Measurements from ENCODE around the gene PICK1. TPM values are rescaled to one million over a fixed set of nuclear protein-coding genes. Genes with fewer than 3 reads are reported as not detected.

Gene PICK1
- total RNA-seq, 1 experiment from 2014 or later: 45.5 TPM

- Histone ChIP-seq H4K20me1 (ENCODE audit: low read length) (no peaks in the 10 kb centered on the region), H3K9ac (ENCODE audit: low read length) (no peak overlapping the region), H3F3A (ENCODE audit: low read length, unreplicated experiment) (no peaks in the 10 kb centered on the region), H3K27me3 (ENCODE audit: low read length) (no peaks in the 10 kb centered on the region), H3K4me3 (ENCODE audit: low read length) (no peak overlapping the region), H2AFZ (ENCODE audit: low read length) (no peak overlapping the region), H3K9me2 (replicated peaks; ENCODE audit: low read length) (no peaks in the 10 kb centered on the region), H3K36me3 (ENCODE audit: low read depth, low read length) (no peaks in the 10 kb centered on the region), H3K9me3 (ENCODE audit: low read length) (no peaks in the 10 kb centered on the region), H3K4me1 (ENCODE audit: insufficient read depth, low read length) (no peaks in the 10 kb centered on the region), H3K4me2 (ENCODE audit: low read length) (no peak overlapping the region), H3K79me2 (ENCODE audit: low read length) (no peaks in the 10 kb centered on the region), H3K27ac (ENCODE audit: low read length) (no peak overlapping the region)
- DNase-seq (no peak), ATAC-seq (no peak)
- BruUV-seq (replicated peaks): no TSS peak
- intact Hi-C loops (cut with micrococcal nuclease): no loop called here
- TF ChIP-seq EZH2 (IDR thresholded peaks at IDR 0.05; ENCODE audit: low read length, unreplicated experiment) (no peak), EZH2phosphoT487 (IDR thresholded peaks at IDR 0.05; ENCODE audit: borderline replicate concordance, low read length) (no peak), CTCF (conservative IDR thresholded peaks at IDR 0.05; ENCODE audit: low read depth, low read length) (no peak)
- POLR2A ChIA-PET (ENCODE audit: unreplicated experiment): no interaction called here
- CTCF ChIA-PET: interaction anchor here (0.6 kb wide), 1 partner anchor 46 kb away, joined by 3 read pairs; no protein-coding TSS in a partner anchor
Measured at GRCh38 chr22:38097557-38098409, 40.6 kb downstream of the PICK1 start.

- Histone ChIP-seq H3K9me2 (replicated peaks; ENCODE audit: low read length) (no peaks in the 10 kb centered on the region), H4K20me1 (ENCODE audit: low read length) (no peaks in the 10 kb centered on the region), H3K4me1 (ENCODE audit: insufficient read depth, low read length) (no peaks in the 10 kb centered on the region), H3K4me3 (ENCODE audit: low read length) (no peak overlapping the region), H3K9me3 (ENCODE audit: low read length) (no peaks in the 10 kb centered on the region), H3K36me3 (ENCODE audit: low read depth, low read length) (no peaks in the 10 kb centered on the region), H3K27me3 (ENCODE audit: low read length) (no peaks in the 10 kb centered on the region), H3K79me2 (ENCODE audit: low read length) (no peaks in the 10 kb centered on the region), H3K27ac (ENCODE audit: low read length) (no peak overlapping the region), H2AFZ (ENCODE audit: low read length) (no peak overlapping the region), H3F3A (ENCODE audit: low read length, unreplicated experiment) (no peaks in the 10 kb centered on the region), H3K4me2 (ENCODE audit: low read length) (no peak overlapping the region), H3K9ac (ENCODE audit: low read length) (no peak overlapping the region)
- BruUV-seq (replicated peaks): no TSS peak
- ATAC-seq: no peak
- no peak for TF ChIP-seq CTCF (conservative IDR thresholded peaks at IDR 0.05; ENCODE audit: low read depth, low read length)
- TF ChIP-seq EZH2phosphoT487 (IDR thresholded peaks at IDR 0.05; ENCODE audit: borderline replicate concordance, low read length): no peak
- no peak for TF ChIP-seq EZH2 (IDR thresholded peaks at IDR 0.05; ENCODE audit: low read length, unreplicated experiment)
- CTCF ChIA-PET: interaction anchor here (0.6 kb wide), 1 partner anchor 47 kb away, joined by 3 read pairs; no protein-coding TSS in a partner anchor
- POLR2A ChIA-PET (ENCODE audit: unreplicated experiment): no interaction called here
- intact Hi-C loops (cut with micrococcal nuclease): no loop called here
- no peak for DNase-seq
Measured at GRCh38 chr22:38098410-38099249, 41.4 kb downstream of the PICK1 start.

Data from PC-3 (cell line).